HepG2 (cell line): Measurements from ENCODE around the gene CD320. TPM values are rescaled to one million over a fixed set of nuclear protein-coding genes. Genes with fewer than 3 reads are reported as not detected.

Source experiments
- ATAC-seq: fragments of 200-7000 bp; cut with Tn5 transposase; 3 replicates; pipeline ENCODE4 v1.9.1; 2020; ENCODE audit warnings: mild to moderate bottlenecking, moderate library complexity
- BruUV-seq: library from RNA; stranded (reverse); fragments of 400-500 nt; replicated peaks from 2 replicates; lab custom pipeline; 2021; lab: Mats Ljungman, UMichigan
- CTCF ChIA-PET: fragments of 300-600 bp; formaldehyde crosslinking; extraction: SDS; loops from one replicate; lab custom pipeline; 2021; ENCODE audit warnings: low total read pairs, inconsistent platforms, low intra/inter-chr PET ratio; lab: Yijun Ruan, JAX
- POLR2A ChIA-PET: fragments of 350-600 bp; sonication (Branson Sonifier 250); formaldehyde crosslinking; loops from one replicate; lab custom pipeline; 2020; ENCODE audit warnings: antibody characterized with exemption, inconsistent platforms; lab: Yijun Ruan, JAX
- DNase-seq: peaks from one replicate; pipeline ENCODE4 v3.0.0-alpha.2; 2015; ENCODE audit warnings: low spot score
- FAIRE-seq: peaks from 3 replicates; lab custom pipeline; 2011; peaks lifted over from hg19 to GRCh38; lab: Jason Lieb, UNC
- H2AFZ ChIP-seq: one replicate; pipeline ENCODE4 v1.6.1; 2011; ENCODE audit warnings: low read length, inconsistent platforms
- H3K27ac ChIP-seq: fragments of 300-600 bp; 3 replicates; pipeline ENCODE4 v1.8.0; 2011; ENCODE audit warnings: mixed run types, mild to moderate bottlenecking, mixed read lengths, low read length, inconsistent platforms; ENCODE audit not compliant: insufficient read depth; ENCODE audit errors: extremely low read length
- H3K27me3 ChIP-seq, 2 experiments: fragments of 200-600 bp in 1 of 2; 2 replicates in 1 of 2; 3 replicates in 1 of 2; pipeline versions ENCODE4 v1.6.0 to v1.8.0; 2011; ENCODE audit warnings: low read length in 2 of 2, mild to moderate bottlenecking in 2 of 2, moderate library complexity in 2 of 2, inconsistent platforms in 1 of 2; ENCODE audit not compliant: insufficient read depth in 2 of 2, control insufficient read depth in 1 of 2
- H3K36me3 ChIP-seq, 2 experiments: fragments of 200-600 bp in 1 of 2; replicated peaks in 1 of 2; 2 replicates in 1 of 2; 3 replicates in 1 of 2; pipeline versions ENCODE4 v1.5.1 to v1.8.0; 2011; ENCODE audit warnings: low read length in 2 of 2, inconsistent platforms in 1 of 2; ENCODE audit not compliant: insufficient read depth in 2 of 2, control insufficient read depth in 1 of 2
- H3K4me1 ChIP-seq: 2 replicates; pipeline ENCODE4 v1.5.1; 2012; ENCODE audit warnings: low read length, inconsistent platforms; ENCODE audit not compliant: insufficient read depth
- H3K4me2 ChIP-seq: 2 replicates; pipeline ENCODE4 v1.6.0; 2011; ENCODE audit warnings: low read depth, low read length, inconsistent platforms
- H3K4me3 ChIP-seq, 3 experiments: fragments of 200-600 bp in 1 of 3; sonication (generic), shearing (Covaris generic) in 1 of 3; replicated peaks in 1 of 3; 2 replicates each; pipeline ENCODE4 v1.5.1; 2011 to 2016; ENCODE audit warnings: low read length in 3 of 3, inconsistent platforms in 2 of 3, low read depth in 2 of 3, mild to moderate bottlenecking in 2 of 3, control low read depth in 1 of 3, mixed read lengths in 1 of 3; ENCODE audit not compliant: insufficient read depth in 1 of 3
- H3K79me2 ChIP-seq: one replicate; pipeline ENCODE4 v1.6.1; 2011; ENCODE audit warnings: low read length, inconsistent platforms; ENCODE audit not compliant: insufficient read depth
- H3K9ac ChIP-seq: 2 replicates; pipeline ENCODE4 v1.6.0; 2011; ENCODE audit warnings: mild to moderate bottlenecking, low read depth, low read length, inconsistent platforms; ENCODE audit not compliant: insufficient read depth
- H3K9me3 ChIP-seq: 2 replicates; pipeline ENCODE4 v1.5.1; 2012; ENCODE audit warnings: mild to moderate bottlenecking, low read length
- H4K20me1 ChIP-seq: 2 replicates; pipeline ENCODE4 v1.6.0; 2011; ENCODE audit warnings: inconsistent platforms, mild to moderate bottlenecking, low read length, moderate library complexity; ENCODE audit not compliant: insufficient read depth
- GATA4 ChIP-seq: sonication (generic); IDR thresholded peaks from 2 replicates; pipeline ENCODE4 v1.6.1; 2016; ENCODE audit warnings: antibody characterized with exemption, low read depth, borderline replicate concordance
- IKZF5 ChIP-seq: IDR thresholded peaks from 2 replicates; pipeline ENCODE4 v1.6.1; 2018; ENCODE audit warnings: missing genetic modification reagents, mild to moderate bottlenecking, missing compliant biosample characterization
- MAFF ChIP-seq: IDR thresholded peaks from 2 replicates; pipeline ENCODE4 v1.6.1; 2011; ENCODE audit warnings: low read depth, low read length, improper control_type of control experiment
- MEIS1 ChIP-seq: sonication (generic); formaldehyde crosslinking; IDR thresholded peaks from 2 replicates; pipeline ENCODE4 v1.9.0; 2021; ENCODE audit warnings: mild to moderate bottlenecking, missing genetic modification reagents, moderate library complexity, borderline replicate concordance
- NR2F2 ChIP-seq: IDR thresholded peaks from 2 replicates; pipeline ENCODE4 v1.6.1; 2012; ENCODE audit warnings: low read depth, inconsistent platforms, borderline replicate concordance
- PHF5A ChIP-seq: IDR thresholded peaks from one replicate; pipeline ENCODE4 v1.6.1; 2018; ENCODE audit warnings: low read depth, missing genetic modification reagents; ENCODE audit not compliant: unreplicated experiment
- POLR2A ChIP-seq, 2 experiments: IDR thresholded peaks; 2 replicates each; pipeline ENCODE4 v1.6.1; 2011; ENCODE audit warnings: low read depth in 2 of 2, low read length in 2 of 2, mild to moderate bottlenecking in 1 of 2, moderate library complexity in 1 of 2; ENCODE audit not compliant: insufficient read depth in 1 of 2
- POLR2AphosphoS5 ChIP-seq: IDR thresholded peaks from 2 replicates; pipeline ENCODE4 v1.6.1; 2012; ENCODE audit warnings: low read depth, low read length
- POLR2G ChIP-seq: fragments of 200-400 bp; formaldehyde crosslinking; IDR thresholded peaks from 2 replicates; pipeline ENCODE4 v1.6.1; 2018; ENCODE audit warnings: mild to moderate bottlenecking, low read depth, low read length, moderate library complexity
- RBAK ChIP-seq: sonication (generic); formaldehyde crosslinking; IDR thresholded peaks from 2 replicates; pipeline ENCODE4 v1.5.1; 2020; ENCODE audit warnings: mild to moderate bottlenecking, missing genetic modification reagents
- RBFOX2 ChIP-seq: fragments of 200-400 bp; formaldehyde crosslinking; IDR thresholded peaks from 2 replicates; pipeline ENCODE4 v1.6.1; 2017; ENCODE audit warnings: low read depth, mild to moderate bottlenecking, low read length
- RBM22 ChIP-seq: fragments of 200-400 bp; formaldehyde crosslinking; optimal IDR thresholded peaks from 2 replicates; pipeline ENCODE3; 2017; ENCODE audit warnings: mild to moderate bottlenecking, low read length, moderate library complexity
- SRSF1 ChIP-seq: fragments of 200-400 bp; formaldehyde crosslinking; optimal IDR thresholded peaks from 2 replicates; pipeline ENCODE3; 2017; ENCODE audit warnings: mild to moderate bottlenecking, low read depth, low read length, moderate library complexity
- TERF1 ChIP-seq: sonication (generic); formaldehyde crosslinking; IDR thresholded peaks from 2 replicates; pipeline ENCODE4 v1.8.0; 2022; ENCODE audit warnings: mild to moderate bottlenecking, missing genetic modification reagents, moderate library complexity
- YEATS4 ChIP-seq: sonication (generic); formaldehyde crosslinking; IDR thresholded peaks from 2 replicates; pipeline ENCODE4 v1.4.0; 2020; ENCODE audit warnings: missing genetic modification reagents, borderline replicate concordance
- ZBTB26 ChIP-seq: IDR thresholded peaks from 2 replicates; pipeline ENCODE4 v1.6.1; 2016; ENCODE audit warnings: missing compliant biosample characterization, missing genetic modification reagents, borderline replicate concordance
- ZNF180 ChIP-seq: sonication (generic); formaldehyde crosslinking; IDR thresholded peaks from 2 replicates; pipeline ENCODE4 v1.4.0; 2020; ENCODE audit warnings: low read depth, missing genetic modification reagents, borderline replicate concordance
- ZNF619 ChIP-seq: sonication (generic); formaldehyde crosslinking; IDR thresholded peaks from 2 replicates; pipeline ENCODE4 v1.4.0; 2020; ENCODE audit warnings: mild to moderate bottlenecking, missing genetic modification reagents
- ZNF790 ChIP-seq: sonication (generic); formaldehyde crosslinking; IDR thresholded peaks from 2 replicates; pipeline ENCODE4 v1.8.0; 2022; ENCODE audit warnings: missing genetic modification reagents, mild to moderate bottlenecking, borderline replicate concordance
- WGBS: methylation state at CpG from one replicate; pipeline ENCODE4 v1.1.6; 2017; ENCODE audit warnings: low lambda C conversion rate; 5-methylcytosine and 5-hydroxymethylcytosine counted together
- in situ Hi-C: cut with HindIII; loops from 2 replicates; pipeline ENCODE4 v1.10.0; 2017; ENCODE audit warnings: low pct_unique_long_range_greater_than_20kb; ENCODE audit not compliant: extremely low pct_ligation_motif_present
- intact Hi-C: fragments of 100-400 bp; cut with micrococcal nuclease; formaldehyde crosslinking; loops from one replicate; pipeline ENCODE4 v1.10.0; 2022; ENCODE audit not compliant: unreplicated experiment
- polyA plus RNA-seq, 8 experiments: library from polyadenylated mRNA; depleted of rRNA in 3 of 8; stranded (reverse) in 7 of 8; unstranded in 1 of 8; fragments of >200 nt; fragmentation: Illumina TruSeq in 4 of 8; extraction: Trizol in 4 of 8; gene quantifications; 2 replicates each; pipeline versions ENCODE4 v1.2.1 to v1.2.3, GENCODE V29; 2011 to 2016; ENCODE audit warnings: low read depth in 4 of 8, missing spikeins in 1 of 8, mixed read lengths in 1 of 8; ENCODE audit not compliant: insufficient read depth in 1 of 8
- total RNA-seq, 5 experiments: library from RNA; depleted of rRNA; stranded (reverse); fragments of >200 nt; fragmentation: Illumina TruSeq; extraction: Trizol; gene quantifications; 2 replicates each; pipeline ENCODE4 v1.2.3, GENCODE V29; 2016; ENCODE audit warnings: low read depth in 1 of 5
- TF ChIP-seq, protein P1 (sequence below): sonication (generic); IDR thresholded peaks from 2 replicates; pipeline ENCODE4 v1.6.1; 2016; ENCODE audit warnings: low read depth, borderline replicate concordance

The CD320 gene
- total and polyA plus RNA-seq, 2 of the 13 experiments (the other 11 are each of a cell fraction or from before 2014, with no cell fraction given) = 83.1 to 99.9 TPM

GRCh38 chr19:8323781-8324185, 15.6 kb upstream of the CD320 start:
- Histone ChIP-seq H3K4me2 (no peak overlapping the region), H3K79me2 (peaks cover 34% of the 10 kb centered on the region), H4K20me1 (peaks cover 19% of the 10 kb centered on the region), H3K27ac (no peak overlapping the region), H3K9me3 (no peaks in the 10 kb centered on the region), H3K36me3 (peaks cover 0 to 17% of the 10 kb centered on the region in 2 experiments; a peak in 3 of 5 replicates), H2AFZ (no peak overlapping the region), H3K27me3 (peaks cover 2 to 17% of the 10 kb centered on the region in 2 experiments; a peak in 3 of 5 replicates), H3K4me3 (no peak overlapping the region), H3K9ac (no peak overlapping the region), H3K4me1 (peaks cover 33% of the 10 kb centered on the region)
- 100% methylated on average over 1 of the region's 1 CpG for WGBS
- CTCF ChIA-PET = no interaction called here
- DNase-seq = no peak
- BruUV-seq = no TSS peak
- POLR2A ChIA-PET = interaction anchor here (0.7 to 2.8 kb wide), 9 partner anchors 11 to 190 kb away, joined by 3 to 16 read pairs (median 4); partner anchors contain the start of genes MARCHF2, RAB11B and ZNF414
- no peak for FAIRE-seq
- in situ Hi-C loops = no loop called here
- intact Hi-C loops = no loop called here
- no peak for ATAC-seq
- TF ChIP-seq POLR2A (IDR thresholded peaks at IDR 0.05; ENCODE audit: insufficient read depth in 1 of 2, low read depth in 2 of 2, low read length in 2 of 2) = peak in 1 of 2 experiments; percentile 51; a peak in 2 of 4 replicates
- TF ChIP-seq ZBTB26 (CRISPR knock-in tag) = no peak
- no peak for TF ChIP-seq ZNF180 (CRISPR knock-in tag)
- no peak for TF ChIP-seq ZNF790 (CRISPR knock-in tag)
- no peak for TF ChIP-seq TERF1
- TF ChIP-seq MAFF = no peak
- no peak for TF ChIP-seq MEIS1 (CRISPR knock-in tag)
- no peak for TF ChIP-seq ZNF619
- TF ChIP-seq YEATS4 (CRISPR knock-in tag) = no peak
- TF ChIP-seq RBAK = no peak
- TF ChIP-seq, protein P1, sequence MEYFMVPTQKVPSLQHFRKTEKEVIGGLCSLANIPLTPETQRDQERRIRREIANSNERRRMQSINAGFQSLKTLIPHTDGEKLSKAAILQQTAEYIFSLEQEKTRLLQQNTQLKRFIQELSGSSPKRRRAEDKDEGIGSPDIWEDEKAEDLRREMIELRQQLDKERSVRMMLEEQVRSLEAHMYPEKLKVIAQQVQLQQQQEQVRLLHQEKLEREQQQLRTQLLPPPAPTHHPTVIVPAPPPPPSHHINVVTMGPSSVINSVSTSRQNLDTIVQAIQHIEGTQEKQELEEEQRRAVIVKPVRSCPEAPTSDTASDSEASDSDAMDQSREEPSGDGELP = no peak
- TF ChIP-seq IKZF5 (CRISPR knock-in tag) = no peak
- TF ChIP-seq GATA4 = no peak
- 0 out of 2 replicates have a peak, but pooled peaks have one; percentile 9 for TF ChIP-seq RBFOX2
- 0 out of 2 replicates have a peak, but pooled peaks have one; percentile 10 for TF ChIP-seq NR2F2
- TF ChIP-seq RBM22 = peak; percentile 10
- peak; percentile 19; the same call in 1 of the 2 replicates for TF ChIP-seq POLR2G
- TF ChIP-seq SRSF1 = no peak
- TF ChIP-seq PHF5A (CRISPR knock-in tag) = no peak
- peak; percentile 44; the same call in 1 of the 2 replicates for TF ChIP-seq POLR2AphosphoS5
